Measurements from ENCODE around the gene FADS3. TPM values are rescaled to one million over a fixed set of nuclear protein-coding genes. Genes with fewer than 3 reads are reported as not detected.

Gene FADS3
- total and polyA plus RNA-seq, 9 of the 15 experiments (the other 6 are each of a cell fraction or from before 2014, with no cell fraction given), result 0.97 to 148 (median 92.7) TPM

DNA sequence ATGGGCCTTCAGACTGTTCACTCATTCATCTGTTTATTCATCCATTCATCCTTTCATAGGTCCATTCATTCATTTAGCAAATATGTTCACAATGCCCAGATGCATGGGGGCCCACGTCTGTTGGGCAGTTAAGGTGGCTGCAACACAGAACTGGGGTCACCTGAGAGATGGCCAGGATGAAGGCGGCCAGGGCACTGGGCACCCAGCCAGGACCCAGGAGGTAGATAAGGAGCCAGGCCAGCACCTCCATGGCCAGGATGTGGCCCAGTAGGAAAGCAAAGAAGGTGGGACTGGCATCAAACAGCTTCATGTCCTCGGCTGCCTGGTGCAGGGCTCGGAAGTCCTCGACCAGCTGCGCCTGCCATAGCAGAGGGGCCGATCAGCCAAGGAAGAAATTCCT is 12.2 kb downstream of the FADS3 start (continued):
- no peak for TF ChIP-seq RBFOX2 (IDR thresholded peaks at IDR 0.05; ENCODE audit: low read depth, low read length)

DNA sequence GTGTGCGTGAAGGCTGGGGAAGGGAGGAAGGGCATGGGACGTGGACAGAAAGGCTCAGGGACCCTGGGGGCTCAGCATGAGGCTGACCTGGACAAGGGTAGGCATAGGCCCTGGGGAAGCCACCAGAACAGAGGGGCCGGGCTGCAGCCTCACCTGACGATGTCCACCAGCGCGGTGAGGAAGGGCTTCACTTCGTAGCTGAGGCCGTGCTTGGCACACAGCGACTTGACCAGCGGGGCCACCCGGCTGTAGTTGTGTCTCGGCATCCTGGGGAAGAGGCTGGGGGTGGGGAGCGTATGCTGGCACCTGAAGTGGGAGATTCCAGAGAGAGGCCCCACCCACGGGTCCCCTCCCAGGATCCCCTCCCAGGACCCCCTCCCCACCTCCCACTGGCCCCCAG is 15.6 kb downstream of the FADS3 start:
- intact Hi-C loops (cut with micrococcal nuclease), result no loop called here
- Histone ChIP-seq H3K9ac (ENCODE audit: insufficient read depth in 1 of 2, low read depth in 2 of 2, low read length in 2 of 2) (peak overlapping the region in 1 of 2 experiments; percentile 66; a peak in 1 of 4 replicates), H3K4me3 (no peak overlapping the region), H3K79me2 (ENCODE audit: control insufficient read depth, insufficient read depth, low read length) (no peaks in the 10 kb centered on the region), H3K36me3 (ENCODE audit: control insufficient read depth, insufficient read depth, low read length) (peaks cover 26% of the 10 kb centered on the region; the same call in 2 of the 3 replicates), H3K27ac (ENCODE audit: extremely low read depth, low read depth, low read length) (no peak overlapping the region; the same call in 2 of the 3 replicates), H3K4me2 (ENCODE audit: insufficient read depth, low read length) (no peak overlapping the region), H3K9me1 (ENCODE audit: control insufficient read depth, insufficient read depth, low read length) (no peaks in the 10 kb centered on the region), H3K9me3 (replicated peaks; ENCODE audit: control insufficient read depth, insufficient read depth, low read depth, low read length) (no peaks in the 10 kb centered on the region), H3K27me3 (ENCODE audit: control insufficient read depth in 2 of 2, insufficient read depth in 2 of 2, low read length in 2 of 2) (no peaks in the 10 kb centered on the region), H2AFZ (ENCODE audit: low read depth, low read length) (no peak overlapping the region), H4K20me1 (replicated peaks; ENCODE audit: control insufficient read depth, insufficient read depth, low read length) (no peaks in the 10 kb centered on the region), H3K4me1 (replicated peaks in 1 of 2; ENCODE audit: control insufficient read depth in 2 of 2, insufficient read depth in 2 of 2, low read length in 2 of 2) (peaks cover 8 to 66% of the 10 kb centered on the region in 2 experiments; a peak in 4 of 5 replicates)
- TF ChIP-seq POLR2G (IDR thresholded peaks at IDR 0.05; ENCODE audit: low read depth, low read length) (peak; percentile 30; the same call in 1 of the 2 replicates), RBM39 (optimal IDR thresholded peaks at IDR 0.05; ENCODE audit: low read depth, low read length) (no peak)
- POLR2A ChIA-PET, result interaction anchor here (0.6 to 1.4 kb wide), 4 partner anchors 75 to 93 kb away, joined by 3 to 5 read pairs (median 4); no protein-coding TSS in a partner anchor
- BruUV-seq (replicated peaks), result no TSS peak
- in situ Hi-C loops (cut with MboI), result no loop called here
- FAIRE-seq (no peak), ATAC-seq (no peak), DNase-seq (ENCODE audit: extremely low read depth in 1 of 4, low spot score in 3 of 4) (no peak)
- CTCF ChIA-PET (ENCODE audit: low intra/inter-chr PET ratio), result interaction anchor here (0.6 kb wide), 1 partner anchor 449 kb away, joined by 4 read pairs; no protein-coding TSS in a partner anchor
- 88% methylated on average over 11 of the region's 14 CpGs for WGBS (ENCODE audit: insufficient coverage, low coverage, missing lambda C conversion rate)

DNA sequence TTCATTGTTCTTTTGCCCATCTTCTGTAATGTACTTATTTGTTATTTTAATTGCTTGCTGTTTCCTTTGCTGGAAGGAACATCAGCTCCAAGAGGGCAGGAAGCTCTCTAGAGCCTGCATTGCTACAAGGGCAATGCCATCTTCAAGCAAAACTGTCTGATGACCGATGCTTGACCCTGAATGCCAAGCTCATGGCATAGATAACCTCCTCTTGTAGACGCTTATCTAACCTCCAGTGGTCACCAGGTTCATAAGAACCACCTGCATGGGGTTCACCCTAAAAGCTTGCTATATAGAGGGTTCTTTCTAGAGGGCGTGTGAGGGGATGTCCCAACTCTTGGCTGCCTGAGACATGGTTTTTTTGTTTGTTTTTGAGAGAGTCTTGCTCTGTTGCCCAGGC is 16.5 kb downstream of the FADS3 start:
- Histone ChIP-seq H4K20me1 (replicated peaks; ENCODE audit: control insufficient read depth, insufficient read depth, low read length) (no peaks in the 10 kb centered on the region), H2AFZ (ENCODE audit: low read depth, low read length) (no peak overlapping the region), H3K4me1 (replicated peaks in 1 of 2; ENCODE audit: control insufficient read depth in 2 of 2, insufficient read depth in 2 of 2, low read length in 2 of 2) (peaks cover 16 to 71% of the 10 kb centered on the region in 2 experiments), H3K27me3 (ENCODE audit: control insufficient read depth in 2 of 2, insufficient read depth in 2 of 2, low read length in 2 of 2) (no peaks in the 10 kb centered on the region), H3K9ac (ENCODE audit: insufficient read depth in 1 of 2, low read depth in 2 of 2, low read length in 2 of 2) (no peak overlapping the region), H3K9me1 (ENCODE audit: control insufficient read depth, insufficient read depth, low read length) (no peaks in the 10 kb centered on the region), H3K4me3 (no peak overlapping the region), H3K4me2 (ENCODE audit: insufficient read depth, low read length) (no peak overlapping the region), H3K36me3 (ENCODE audit: control insufficient read depth, insufficient read depth, low read length) (peaks cover 24% of the 10 kb centered on the region; the same call in 2 of the 3 replicates), H3K79me2 (ENCODE audit: control insufficient read depth, insufficient read depth, low read length) (no peaks in the 10 kb centered on the region), H3K9me3 (replicated peaks; ENCODE audit: control insufficient read depth, insufficient read depth, low read depth, low read length) (no peaks in the 10 kb centered on the region), H3K27ac (ENCODE audit: extremely low read depth, low read depth, low read length) (no peak overlapping the region)
- in situ Hi-C loops (cut with MboI) (no loop called here), intact Hi-C loops (cut with micrococcal nuclease) (no loop called here)
- ChIA-PET CTCF (ENCODE audit: low intra/inter-chr PET ratio) (no interaction called here), POLR2A (interaction anchor here (0.5 to 1.6 kb wide), 4 partner anchors 75 to 93 kb away, joined by 3 to 9 read pairs (median 4); partner anchors contain the start of gene BEST1)
- no TSS peak for BruUV-seq (replicated peaks)
- FAIRE-seq (no peak), ATAC-seq (no peak), DNase-seq (ENCODE audit: extremely low read depth in 1 of 4, low spot score in 3 of 4) (no peak)
- 59% methylated on average over 3 of the region's 3 CpGs for WGBS (ENCODE audit: insufficient coverage, low coverage, missing lambda C conversion rate)
- TF ChIP-seq ZKSCAN8 (CRISPR knock-in tag; IDR thresholded peaks at IDR 0.05) (no peak), MCM7 (IDR thresholded peaks at IDR 0.05) (no peak), GATAD2B (IDR thresholded peaks at IDR 0.05; ENCODE audit: borderline replicate concordance) (no peak), EZH2 (IDR thresholded peaks at IDR 0.05; ENCODE audit: borderline replicate concordance, low read depth, low read length) (no peak), CXXC5 (CRISPR knock-in tag; IDR thresholded peaks at IDR 0.05) (no peak)
- TF ChIP-seq, protein P1, sequence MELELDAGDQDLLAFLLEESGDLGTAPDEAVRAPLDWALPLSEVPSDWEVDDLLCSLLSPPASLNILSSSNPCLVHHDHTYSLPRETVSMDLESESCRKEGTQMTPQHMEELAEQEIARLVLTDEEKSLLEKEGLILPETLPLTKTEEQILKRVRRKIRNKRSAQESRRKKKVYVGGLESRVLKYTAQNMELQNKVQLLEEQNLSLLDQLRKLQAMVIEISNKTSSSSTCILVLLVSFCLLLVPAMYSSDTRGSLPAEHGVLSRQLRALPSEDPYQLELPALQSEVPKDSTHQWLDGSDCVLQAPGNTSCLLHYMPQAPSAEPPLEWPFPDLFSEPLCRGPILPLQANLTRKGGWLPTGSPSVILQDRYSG (tag; conservative IDR thresholded peaks at IDR 0.05; ENCODE audit: low read depth), result no peak
- TF ChIP-seq, protein P2, sequence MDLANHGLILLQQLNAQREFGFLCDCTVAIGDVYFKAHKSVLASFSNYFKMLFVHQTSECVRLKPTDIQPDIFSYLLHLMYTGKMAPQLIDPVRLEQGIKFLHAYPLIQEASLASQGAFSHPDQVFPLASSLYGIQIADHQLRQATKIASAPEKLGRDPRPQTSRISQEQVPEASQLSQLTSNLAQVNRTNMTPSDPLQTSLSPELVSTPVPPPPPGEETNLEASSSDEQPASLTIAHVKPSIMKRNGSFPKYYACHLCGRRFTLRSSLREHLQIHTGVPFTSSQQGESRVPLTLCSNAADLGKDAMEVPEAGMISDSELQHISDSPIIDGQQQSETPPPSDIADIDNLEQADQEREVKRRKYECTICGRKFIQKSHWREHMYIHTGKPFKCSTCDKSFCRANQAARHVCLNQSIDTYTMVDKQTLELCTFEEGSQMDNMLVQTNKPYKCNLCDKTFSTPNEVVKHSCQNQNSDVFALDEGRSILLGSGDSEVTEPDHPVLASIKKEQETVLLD (IDR thresholded peaks at IDR 0.05), result no peak

All from K562 (cell line).